NT2/D1 (cell line): ENCODE results near the gene SP9.

Experiments used
- SUZ12 ChIP-seq: IDR thresholded peaks from 2 replicates; pipeline ENCODE4 v1.6.1; 2011; ENCODE audit not compliant: insufficient read length, insufficient read depth; ENCODE audit errors: extremely low read depth
- YY1 ChIP-seq: IDR thresholded peaks from 2 replicates; pipeline ENCODE4 v1.6.1; 2011; ENCODE audit not compliant: insufficient read length, insufficient read depth
- ZNF274 ChIP-seq: IDR thresholded peaks from 2 replicates; pipeline ENCODE4 v1.6.1; 2011; ENCODE audit warnings: mild to moderate bottlenecking, low read depth, low read length

DNA sequence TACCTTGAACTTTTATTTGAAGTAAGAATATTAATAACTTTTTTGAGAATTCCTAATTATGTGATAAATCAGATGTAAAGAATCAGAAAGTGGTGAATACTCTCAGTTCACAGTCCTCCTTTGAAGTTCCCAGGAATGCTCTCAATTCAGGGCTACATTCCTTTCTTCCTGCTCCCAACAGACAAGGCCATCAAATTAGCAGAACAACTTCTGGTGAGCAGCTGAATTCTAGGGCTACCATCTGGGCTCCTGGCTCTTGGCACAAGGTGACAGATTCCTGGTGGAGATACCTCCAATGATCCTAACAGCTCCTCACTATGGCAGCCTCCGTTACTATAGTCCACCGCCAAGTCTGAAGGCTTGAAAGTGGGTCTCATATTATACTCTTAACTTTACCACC lies 48.6 kb upstream of the SP9 start:
- TF ChIP-seq YY1 (no peak), ZNF274 (no peak), SUZ12 (no peak)
